Gastroesophageal sphincter (tissue), 4 donors: ENCODE measurements around the gene EPS8L2. TPM values are rescaled to one million over a fixed set of nuclear protein-coding genes. Genes with fewer than 3 reads are reported as not detected.
A peak's percentile ranks its signal among the peaks of the same experiment; 100 is the strongest.

ENCODE experiments used
- ATAC-seq: fragments of 150-250 bp; one replicate; pipeline ENCODE4 v1.9.1; 2016; ENCODE audit warnings: mild to moderate bottlenecking, moderate library complexity
- H3K27ac ChIP-seq, 4 donors: fragments of 200-600 bp; sonication (generic) in 3 of 4; 1 replicate in 3 of 4; 2 replicates in 1 of 4; pipeline ENCODE4 v1.5.1; 2016 to 2019
- H3K27me3 ChIP-seq: fragments of 200-600 bp; sonication (generic); one replicate; pipeline ENCODE4 v1.5.1; 2019
- H3K36me3 ChIP-seq, 2 donors: fragments of 200-600 bp; sonication (generic); one replicate each; pipeline ENCODE4 v1.5.1; 2019; ENCODE audit warnings: control low read depth in 1 of 2
- H3K4me1 ChIP-seq, 3 donors: fragments of 200-600 bp; sonication (generic); 1 replicate in 2 of 3; 2 replicates in 1 of 3; pipeline ENCODE4 v1.5.1; 2016 to 2019; ENCODE audit warnings: control low read depth in 2 of 3
- H3K4me3 ChIP-seq, 2 donors: fragments of 200-600 bp; sonication (generic); one replicate each; pipeline ENCODE4 v1.5.1; 2019; ENCODE audit warnings: mild to moderate bottlenecking in 1 of 2, moderate library complexity in 1 of 2
- H3K9me3 ChIP-seq, 3 donors: fragments of 200-600 bp; sonication (generic); one replicate each; pipeline ENCODE4 v1.5.1; 2017 to 2019; ENCODE audit warnings: control low read depth in 2 of 3
- CTCF ChIP-seq, 4 experiments: fragments of 200-600 bp in 2 of 4; fragments of 450-650 bp in 2 of 4; sonication (generic) in 1 of 4; IDR thresholded peaks; one replicate each; pipeline ENCODE4 v1.5.1; 2017 to 2019; ENCODE audit warnings: antibody characterized with exemption in 4 of 4, mild to moderate bottlenecking in 2 of 4, moderate library complexity in 2 of 4
- EP300 ChIP-seq: sonication (generic); formaldehyde crosslinking; IDR thresholded peaks from one replicate; pipeline ENCODE4 v1.6.1; 2017; ENCODE audit warnings: antibody characterized with exemption, mild to moderate bottlenecking
- POLR2A ChIP-seq, 2 donors: fragments of 450-650 bp; IDR thresholded peaks; one replicate each; pipeline ENCODE4 v1.6.1; 2017; ENCODE audit warnings: antibody characterized with exemption in 2 of 2, mild to moderate bottlenecking in 2 of 2, moderate library complexity in 1 of 2
- POLR2AphosphoS5 ChIP-seq: sonication (generic); formaldehyde crosslinking; IDR thresholded peaks from one replicate; pipeline ENCODE4 v1.6.1; 2017; ENCODE audit warnings: antibody characterized with exemption
- WGBS, 2 donors: methylation state at CpG; one replicate each; pipeline ENCODE4 v1.1.5; 2018; ENCODE audit warnings: low coverage in 1 of 2; 5-methylcytosine and 5-hydroxymethylcytosine counted together
- total RNA-seq, 4 donors: library from RNA; depleted of rRNA; stranded (reverse); fragments of >200 nt; gene quantifications; one replicate each; pipeline ENCODE4 v1.1.0, GENCODE V29; 2016

Gene EPS8L2
- total RNA-seq, 4 donors from 2014 or later = 9.7 to 33.9 (median 24.0) TPM

GRCh38 chr11:746289-747157 is 40.5 kb downstream of the EPS8L2 start:
- Histone ChIP-seq H3K4me1 (peaks cover 0 to 41% (median 15%) of the 10 kb centered on the region in 3 donors), H3K36me3 (no peaks in the 10 kb centered on the region), H3K27ac (peak overlapping the region; percentile 39 to 95 (median 86)), H3K27me3 (no peaks in the 10 kb centered on the region), H3K4me3 (peak overlapping the region; percentile 65 to 99), H3K9me3 (no peaks in the 10 kb centered on the region)
- 32 to 68% methylated on average over 15 to 18 of the region's 46 CpGs for WGBS, 2 donors
- ATAC-seq = peak; percentile 44
- no peak for TF ChIP-seq POLR2A (IDR thresholded peaks at IDR 0.05)
- TF ChIP-seq EP300 = no peak
- TF ChIP-seq POLR2AphosphoS5 = no peak
- TF ChIP-seq CTCF (IDR thresholded peaks at IDR 0.05) = no peak

- TF ChIP-seq CTCF (IDR thresholded peaks at IDR 0.05) (peak in 3 of 4 experiments; percentile 43 to 55 (median 50)), EP300 (no peak), POLR2AphosphoS5 (peak; percentile 62), POLR2A (IDR thresholded peaks at IDR 0.05) (peak; percentile 84 to 85)
- H3K27ac ChIP-seq = peak within 1 kb of the TSS; percentile 51 to 95 (median 86)
- WGBS, 2 donors = 0% methylated on average over 3 of the region's 112 CpGs; no CpG with 5 or more reads in 1 of the 2 donors
Measured at GRCh38 chr11:747158-748006, 41.4 kb downstream of the EPS8L2 start, which contains the start of gene TALDO1. Gene TALDO1 (plus strand): TSS chr11:747464. CDS start chr11:747482, 18 bp downstream.

GRCh38 chr11:748007-748359 is 42.0 kb downstream of the EPS8L2 start:
- Histone ChIP-seq H3K27ac (peak overlapping the region; percentile 51 to 95 (median 86)), H3K4me3 (peak overlapping the region; percentile 65 to 99), H3K36me3 (peaks cover 0 to 9% of the 10 kb centered on the region in 2 donors), H3K27me3 (no peaks in the 10 kb centered on the region), H3K9me3 (no peaks in the 10 kb centered on the region), H3K4me1 (peaks cover 0 to 45% (median 15%) of the 10 kb centered on the region in 3 donors)
- TF ChIP-seq POLR2AphosphoS5 (no peak), POLR2A (IDR thresholded peaks at IDR 0.05) (no peak), CTCF (IDR thresholded peaks at IDR 0.05) (no peak), EP300 (no peak)
- no CpG with 5 or more reads among the region's 18 CpGs for whole genome bisulfite sequencing, 2 donors
- no peak for ATAC-seq

More at GRCh38 chr11:747158-748006, 41.4 kb downstream of the EPS8L2 start, which contains the start of gene TALDO1:
- Histone ChIP-seq H3K36me3 (peaks cover 0 to 3% of the 10 kb centered on the region in 2 donors), H3K4me1 (peaks cover 0 to 42% (median 15%) of the 10 kb centered on the region in 3 donors), H3K27me3 (no peaks in the 10 kb centered on the region), H3K4me3 (peak within 1 kb of the TSS; percentile 65 to 99), H3K9me3 (no peaks in the 10 kb centered on the region)
- peak; percentile 99 for ATAC-seq

- H3K36me3 ChIP-seq = peaks cover 0 to 17% of the 10 kb centered on the region in 2 donors
- no peak overlapping the region for H3K4me3 ChIP-seq
- ATAC-seq = no peak
- TF ChIP-seq CTCF (IDR thresholded peaks at IDR 0.05) (no peak), POLR2AphosphoS5 (no peak), EP300 (no peak), POLR2A (IDR thresholded peaks at IDR 0.05) (no peak)
- no peak overlapping the region for H3K27ac ChIP-seq
- 33 to 48% methylated on average over 2 of the region's 2 CpGs for WGBS, 2 donors
- H3K9me3 ChIP-seq = no peaks in the 10 kb centered on the region
- H3K27me3 ChIP-seq = no peaks in the 10 kb centered on the region
- peaks cover 0 to 45% (median 15%) of the 10 kb centered on the region in 3 donors for H3K4me1 ChIP-seq
Measured at GRCh38 chr11:749731-750130, 43.7 kb downstream of the EPS8L2 start.
